Ascending aorta (tissue), 2 donors: ENCODE results near the gene LRR1. TPM values are rescaled to one million over a fixed set of nuclear protein-coding genes. Genes with fewer than 3 reads are reported as not detected.

Experiments used
- DNase-seq, 2 donors: peaks; one replicate each; pipeline ENCODE4 v3.0.0-alpha.2; 2019; ENCODE audit warnings: low spot score in 2 of 2
- H3K27ac ChIP-seq, 2 donors: fragments of 200-600 bp; sonication (generic); one replicate each; pipeline ENCODE4 v1.5.1; 2016 to 2017; ENCODE audit warnings: mild to moderate bottlenecking in 1 of 2
- H3K27me3 ChIP-seq: fragments of 200-600 bp; sonication (generic); one replicate; pipeline ENCODE4 v1.5.1; 2017
- H3K36me3 ChIP-seq, 2 donors: fragments of 200-600 bp; sonication (generic); one replicate each; pipeline ENCODE4 v1.5.1; 2016
- H3K4me1 ChIP-seq, 2 donors: fragments of 200-600 bp; sonication (generic); one replicate each; pipeline ENCODE4 v1.5.1; 2016 to 2017; ENCODE audit warnings: mild to moderate bottlenecking in 1 of 2
- H3K4me3 ChIP-seq, 2 donors: fragments of 200-600 bp; sonication (generic); one replicate each; pipeline ENCODE4 v1.5.1; 2016 to 2017; ENCODE audit warnings: mild to moderate bottlenecking in 1 of 2
- H3K9me3 ChIP-seq, 2 donors: fragments of 200-600 bp; sonication (generic); one replicate each; pipeline ENCODE4 v1.5.1; 2016
- intact Hi-C: fragments of 100-400 bp; cut with DNase I; formaldehyde crosslinking; loops from one replicate; pipeline ENCODE4 v1.15.1; 2023
- total RNA-seq: library from RNA; depleted of rRNA; stranded (reverse); fragments of >200 nt; gene quantifications from one replicate; pipeline ENCODE4 v1.1.0, GENCODE V29; 2016
- TF ChIP-seq, protein P1 (sequence below), 3 experiments: fragments of 200-600 bp in 2 of 3; fragments of 450-650 bp in 1 of 3; sonication (generic) in 2 of 3; IDR thresholded peaks; one replicate each; pipeline ENCODE4 v1.5.1; 2016 to 2019; ENCODE audit warnings: antibody characterized with exemption in 3 of 3, mild to moderate bottlenecking in 1 of 3, moderate library complexity in 1 of 3

Gene LRR1
- total RNA-seq, 1 donor from 2014 or later = not detected

DNA sequence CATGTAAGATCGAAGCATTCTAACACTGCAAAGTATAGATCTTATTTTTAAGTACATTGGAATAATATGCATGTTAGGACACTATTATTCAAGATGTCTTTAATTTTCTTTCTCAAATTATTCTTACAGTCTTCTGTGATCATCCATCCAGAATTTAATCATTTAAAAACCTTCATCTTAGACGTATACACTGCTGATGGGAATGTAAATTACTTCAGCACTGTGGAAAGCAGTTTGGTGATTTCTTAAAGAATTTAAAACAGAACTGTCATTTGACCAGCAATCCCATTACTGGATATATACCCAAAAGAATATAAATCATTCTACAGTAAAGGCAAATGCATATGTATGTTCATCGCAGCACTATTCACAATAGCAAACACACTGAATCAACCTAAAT, 9.4 kb upstream of the LRR1 start:
- Histone ChIP-seq H3K27me3 (no peaks in the 10 kb centered on the region), H3K36me3 (peaks cover under 1% of the 10 kb centered on the region in 2 donors), H3K4me1 (peaks cover 4 to 9% of the 10 kb centered on the region in 2 donors), H3K9me3 (no peaks in the 10 kb centered on the region), H3K4me3 (no peak overlapping the region), H3K27ac (no peak overlapping the region)
- intact Hi-C loops = loop anchor here (5.0 kb wide), 1 partner anchor 103 kb away; the partner anchor contains the start of gene KLHDC1
- TF ChIP-seq, protein P1, sequence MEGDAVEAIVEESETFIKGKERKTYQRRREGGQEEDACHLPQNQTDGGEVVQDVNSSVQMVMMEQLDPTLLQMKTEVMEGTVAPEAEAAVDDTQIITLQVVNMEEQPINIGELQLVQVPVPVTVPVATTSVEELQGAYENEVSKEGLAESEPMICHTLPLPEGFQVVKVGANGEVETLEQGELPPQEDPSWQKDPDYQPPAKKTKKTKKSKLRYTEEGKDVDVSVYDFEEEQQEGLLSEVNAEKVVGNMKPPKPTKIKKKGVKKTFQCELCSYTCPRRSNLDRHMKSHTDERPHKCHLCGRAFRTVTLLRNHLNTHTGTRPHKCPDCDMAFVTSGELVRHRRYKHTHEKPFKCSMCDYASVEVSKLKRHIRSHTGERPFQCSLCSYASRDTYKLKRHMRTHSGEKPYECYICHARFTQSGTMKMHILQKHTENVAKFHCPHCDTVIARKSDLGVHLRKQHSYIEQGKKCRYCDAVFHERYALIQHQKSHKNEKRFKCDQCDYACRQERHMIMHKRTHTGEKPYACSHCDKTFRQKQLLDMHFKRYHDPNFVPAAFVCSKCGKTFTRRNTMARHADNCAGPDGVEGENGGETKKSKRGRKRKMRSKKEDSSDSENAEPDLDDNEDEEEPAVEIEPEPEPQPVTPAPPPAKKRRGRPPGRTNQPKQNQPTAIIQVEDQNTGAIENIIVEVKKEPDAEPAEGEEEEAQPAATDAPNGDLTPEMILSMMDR (IDR thresholded peaks at IDR 0.05) = no peak
- no peak for DNase-seq

DNA sequence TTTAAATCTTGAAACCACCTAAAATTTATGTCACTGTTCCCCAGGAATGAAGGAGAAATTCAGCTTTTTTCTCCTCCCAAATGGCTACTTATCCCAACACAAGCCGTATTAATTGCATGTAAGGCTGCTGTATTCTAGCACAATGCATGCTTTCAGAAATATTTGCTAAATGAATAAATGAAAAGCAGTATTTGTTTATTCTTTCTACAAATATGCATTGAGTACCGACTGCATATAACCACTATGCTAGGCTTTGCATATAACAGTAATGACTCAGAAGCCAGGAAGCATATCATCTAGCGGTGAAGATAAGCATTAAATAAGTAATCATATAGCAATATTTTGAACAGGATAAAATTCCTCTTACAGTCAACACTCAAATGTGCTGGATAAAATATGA, 5.7 kb upstream of the LRR1 start:
- DNase-seq = no peak

DNA sequence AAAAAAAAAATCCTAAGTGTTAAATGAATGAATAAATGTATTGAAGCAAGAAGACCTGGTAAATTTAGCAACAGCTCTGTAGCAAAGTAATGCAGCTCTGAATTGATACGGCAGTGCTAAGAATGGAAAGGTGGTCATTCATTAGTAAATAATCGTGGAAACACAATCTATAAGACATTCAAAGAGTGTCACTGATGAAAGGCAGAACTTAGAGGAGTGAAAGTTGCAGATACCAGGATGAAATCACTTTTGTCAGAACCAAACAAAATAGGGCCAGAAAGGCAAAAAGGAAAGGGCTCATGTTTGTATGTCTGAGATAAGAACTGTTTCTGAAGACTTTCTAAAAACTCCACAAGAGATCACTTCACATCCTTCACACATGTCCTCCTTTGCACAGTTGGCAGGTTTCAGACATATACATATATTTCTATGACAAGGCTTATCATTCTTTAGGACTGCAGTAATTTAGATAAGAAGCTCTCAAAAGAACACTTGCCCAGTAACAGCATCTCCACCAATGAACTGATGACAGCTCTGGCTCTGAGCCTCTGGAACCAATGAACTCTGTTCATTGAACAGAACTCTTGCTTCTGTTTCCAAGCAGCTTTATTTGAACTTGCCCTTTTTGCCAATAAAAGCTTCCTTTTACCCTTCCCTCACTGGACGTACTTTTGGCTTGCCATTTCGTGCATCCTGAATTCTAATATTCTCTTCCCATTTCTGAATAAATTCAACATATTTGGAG, 4.2 kb upstream of the LRR1 start:
- intact Hi-C loops = no loop called here

More for the DNA sequence above, 5.7 kb upstream of the LRR1 start:
- Histone ChIP-seq H3K27ac (no peak overlapping the region), H3K4me1 (peaks cover 0 to 3% of the 10 kb centered on the region in 2 donors), H3K9me3 (no peaks in the 10 kb centered on the region), H3K36me3 (no peaks in the 10 kb centered on the region), H3K4me3 (no peak overlapping the region), H3K27me3 (no peaks in the 10 kb centered on the region)
- TF ChIP-seq, protein P1 (IDR thresholded peaks at IDR 0.05) = no peak
- intact Hi-C loops = no loop called here

DNA sequence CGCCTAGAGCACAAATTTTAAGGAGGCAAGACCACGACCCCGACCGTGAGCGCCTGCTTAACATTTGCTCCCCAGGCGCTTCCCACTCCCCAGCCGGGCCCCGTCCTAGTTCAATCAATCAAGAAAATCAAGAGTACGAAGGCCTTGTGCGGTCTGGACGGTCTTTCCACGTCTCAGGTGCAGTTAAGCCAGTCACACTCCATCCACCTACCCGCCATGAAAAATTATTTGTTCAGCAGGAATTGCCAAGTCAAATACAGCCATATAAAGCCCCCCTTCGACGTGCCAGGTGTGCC, 603 bp upstream of the LRR1 start:
- Histone ChIP-seq H3K27ac (peak overlapping the region; percentile 93 to 96), H3K27me3 (no peaks in the 10 kb centered on the region), H3K4me1 (peaks cover 0 to 5% of the 10 kb centered on the region in 2 donors), H3K36me3 (peaks cover 0 to under 1% of the 10 kb centered on the region in 2 donors), H3K9me3 (no peaks in the 10 kb centered on the region), H3K4me3 (peak overlapping the region; percentile 82)
- intact Hi-C loops = loop anchor here (1.0 kb wide), 1 partner anchor 22 kb away; the partner anchor contains the start of genes MGAT2 and RPL36AL
- TF ChIP-seq, protein P1 (IDR thresholded peaks at IDR 0.05) = no peak
- DNase-seq = no peak

More for the DNA sequence above, 4.2 kb upstream of the LRR1 start:
- peaks cover 0 to 3% of the 10 kb centered on the region in 2 donors for H3K4me1 ChIP-seq
- TF ChIP-seq, protein P1 (IDR thresholded peaks at IDR 0.05) = no peak
- no peak overlapping the region for H3K4me3 ChIP-seq
- no peak overlapping the region for H3K27ac ChIP-seq
- no peaks in the 10 kb centered on the region for H3K36me3 ChIP-seq
- H3K27me3 ChIP-seq = no peaks in the 10 kb centered on the region
- no peak for DNase-seq
- no peaks in the 10 kb centered on the region for H3K9me3 ChIP-seq

DNA sequence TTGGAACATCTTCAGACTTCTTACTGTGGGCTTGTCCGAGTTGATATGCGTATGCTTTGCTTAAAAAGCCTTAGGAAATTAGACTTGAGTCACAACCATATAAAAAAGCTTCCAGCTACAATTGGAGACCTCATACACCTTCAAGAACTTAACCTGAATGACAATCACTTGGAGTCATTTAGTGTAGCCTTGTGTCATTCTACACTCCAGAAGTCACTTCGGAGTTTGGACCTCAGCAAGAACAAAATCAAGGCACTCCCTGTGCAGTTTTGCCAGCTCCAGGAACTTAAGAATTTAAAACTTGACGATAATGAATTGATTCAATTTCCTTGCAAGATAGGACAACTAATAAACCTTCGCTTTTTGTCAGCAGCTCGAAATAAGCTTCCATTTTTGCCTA, 8.8 kb downstream of the LRR1 start:
- DNase-seq = no peak
- TF ChIP-seq, protein P1 (IDR thresholded peaks at IDR 0.05) = no peak
- Histone ChIP-seq H3K9me3 (no peaks in the 10 kb centered on the region), H3K27ac (no peak overlapping the region), H3K4me3 (no peak overlapping the region), H3K4me1 (no peaks in the 10 kb centered on the region), H3K36me3 (peaks cover 0 to 6% of the 10 kb centered on the region in 2 donors), H3K27me3 (no peaks in the 10 kb centered on the region)
- intact Hi-C loops = no loop called here
